ENCODE data around the gene PNMA1.

DNA sequence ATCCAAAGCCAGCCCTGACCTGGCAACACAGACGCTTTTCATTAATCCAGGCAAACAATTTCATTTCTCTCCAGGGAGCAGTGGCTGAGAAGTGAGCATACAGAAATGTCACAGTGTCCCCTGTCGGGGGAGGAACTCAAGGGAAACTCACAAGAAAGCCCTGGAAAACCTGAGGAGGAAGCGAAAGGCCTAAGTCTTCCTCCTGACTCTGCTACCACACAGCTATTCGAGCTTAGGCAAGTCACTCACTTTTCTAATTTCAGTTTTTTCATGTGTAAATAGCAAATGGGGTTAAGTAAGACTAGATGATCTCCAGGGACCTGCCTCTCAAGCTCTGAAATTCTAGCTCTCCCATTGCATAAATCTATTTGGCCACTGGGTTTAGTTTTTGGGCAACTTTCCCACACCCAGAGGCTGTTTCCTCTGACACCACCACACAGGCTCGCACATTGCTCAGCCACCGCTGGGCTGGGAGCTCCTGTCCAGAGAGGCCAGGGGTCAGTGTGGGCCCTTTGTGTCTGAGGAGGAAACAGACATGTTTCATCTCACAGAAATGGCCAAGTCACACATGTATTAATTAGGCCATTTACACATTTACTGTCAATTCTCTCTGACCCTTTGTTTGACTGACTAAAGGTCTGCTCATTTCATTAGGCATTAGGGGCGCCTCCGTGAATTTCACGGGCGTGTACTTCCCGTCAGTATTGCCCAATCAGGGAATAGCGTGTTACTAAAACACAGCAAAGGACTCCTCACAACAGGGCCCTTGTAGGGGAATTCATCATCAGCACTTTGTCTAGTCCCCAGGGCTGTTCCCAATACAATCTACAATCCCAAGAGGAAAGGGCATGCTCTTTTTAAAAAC is 9.8 kb upstream of the PNMA1 start:
- TF ChIP-seq, protein P1, sequence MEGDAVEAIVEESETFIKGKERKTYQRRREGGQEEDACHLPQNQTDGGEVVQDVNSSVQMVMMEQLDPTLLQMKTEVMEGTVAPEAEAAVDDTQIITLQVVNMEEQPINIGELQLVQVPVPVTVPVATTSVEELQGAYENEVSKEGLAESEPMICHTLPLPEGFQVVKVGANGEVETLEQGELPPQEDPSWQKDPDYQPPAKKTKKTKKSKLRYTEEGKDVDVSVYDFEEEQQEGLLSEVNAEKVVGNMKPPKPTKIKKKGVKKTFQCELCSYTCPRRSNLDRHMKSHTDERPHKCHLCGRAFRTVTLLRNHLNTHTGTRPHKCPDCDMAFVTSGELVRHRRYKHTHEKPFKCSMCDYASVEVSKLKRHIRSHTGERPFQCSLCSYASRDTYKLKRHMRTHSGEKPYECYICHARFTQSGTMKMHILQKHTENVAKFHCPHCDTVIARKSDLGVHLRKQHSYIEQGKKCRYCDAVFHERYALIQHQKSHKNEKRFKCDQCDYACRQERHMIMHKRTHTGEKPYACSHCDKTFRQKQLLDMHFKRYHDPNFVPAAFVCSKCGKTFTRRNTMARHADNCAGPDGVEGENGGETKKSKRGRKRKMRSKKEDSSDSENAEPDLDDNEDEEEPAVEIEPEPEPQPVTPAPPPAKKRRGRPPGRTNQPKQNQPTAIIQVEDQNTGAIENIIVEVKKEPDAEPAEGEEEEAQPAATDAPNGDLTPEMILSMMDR (IDR thresholded peaks at IDR 0.05 in 2 of 3, conservative IDR thresholded peaks at IDR 0.05 in 1 of 3; ENCODE audit: borderline replicate concordance in 1 of 3, insufficient read depth in 1 of 3, low read depth in 2 of 3, low read length in 2 of 3) = no peak
- no peak for TF ChIP-seq FOSL1 (IDR thresholded peaks at IDR 0.05; ENCODE audit: low read depth)
- no peak for TF ChIP-seq JUND (IDR thresholded peaks at IDR 0.05)
- TF ChIP-seq POLR2A (IDR thresholded peaks at IDR 0.05; ENCODE audit: borderline replicate concordance, extremely low read depth, insufficient read depth, insufficient read length) = no peak
- TF ChIP-seq SP1 (IDR thresholded peaks at IDR 0.05; ENCODE audit: low read depth) = no peak
- TF ChIP-seq, protein P2, sequence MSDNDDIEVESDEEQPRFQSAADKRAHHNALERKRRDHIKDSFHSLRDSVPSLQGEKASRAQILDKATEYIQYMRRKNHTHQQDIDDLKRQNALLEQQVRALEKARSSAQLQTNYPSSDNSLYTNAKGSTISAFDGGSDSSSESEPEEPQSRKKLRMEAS (IDR thresholded peaks at IDR 0.05) = no peak
- no peak for TF ChIP-seq ZNF274 (IDR thresholded peaks at IDR 0.05; ENCODE audit: low read depth, low read length)
- no peak for TF ChIP-seq EZH2 (IDR thresholded peaks at IDR 0.05)
- TF ChIP-seq SRF (IDR thresholded peaks at IDR 0.05; ENCODE audit: low read depth) = no peak
- no peak for TF ChIP-seq CBX3 (IDR thresholded peaks at IDR 0.05; ENCODE audit: low read depth)
- TF ChIP-seq CEBPB (IDR thresholded peaks at IDR 0.05; ENCODE audit: low read depth) = no peak
- TF ChIP-seq SIN3A (IDR thresholded peaks at IDR 0.05; ENCODE audit: low read depth) = no peak
- no peak for TF ChIP-seq TCF7L2 (IDR thresholded peaks at IDR 0.05; ENCODE audit: borderline replicate concordance, extremely low read depth, insufficient read depth, insufficient read length)

Measured in HCT116 (cell line).